H1 (cell line): Measurements from ENCODE around the gene GP2. TPM values are rescaled to one million over a fixed set of nuclear protein-coding genes. Genes with fewer than 3 reads are reported as not detected.

Experiments used
- E2F6 ChIP-seq: IDR thresholded peaks from 2 replicates; pipeline ENCODE4 v1.6.1; 2012; ENCODE audit warnings: inconsistent platforms
- POLR2AphosphoS5 ChIP-seq: IDR thresholded peaks from 2 replicates; pipeline ENCODE4 v1.6.1; 2011; ENCODE audit warnings: low read depth, low read length
- RXRA ChIP-seq: IDR thresholded peaks from 2 replicates; pipeline ENCODE4 v1.6.1; 2011; ENCODE audit warnings: low read depth, mild to moderate bottlenecking, low read length, moderate library complexity; ENCODE audit not compliant: insufficient read depth
- SP2 ChIP-seq: IDR thresholded peaks from 2 replicates; pipeline ENCODE4 v1.6.1; 2012; ENCODE audit warnings: mild to moderate bottlenecking, low read length, inconsistent platforms
- polyA plus RNA-seq, 7 experiments: library from polyadenylated mRNA; depleted of rRNA in 3 of 7; stranded (reverse) in 5 of 7; unstranded in 2 of 7; fragments of >200 nt in 5 of 7; fragments of 200-250 nt in 2 of 7; gene quantifications; 1 replicate in 5 of 7; 2 replicates in 1 of 7; 4 replicates in 1 of 7; pipeline versions ENCODE4 v1.2.1 to v1.2.3, GENCODE V29; 2011 to 2013; ENCODE audit warnings: missing spikeins in 2 of 7, mixed read lengths in 2 of 7
- total RNA-seq: library from RNA; stranded (reverse); fragmentation: NEBNext Ultra II Directional; extraction: Animal tissue kit (Norgen Biotek cat#: 25700); gene quantifications from 2 replicates; pipeline ENCODE4 v1.2.1, GENCODE V29; 2021

The GP2 gene
- total and polyA plus RNA-seq, 2 of the 8 experiments (the other 6 are each of a cell fraction or from before 2014, with no cell fraction given) = not detected

- TF ChIP-seq E2F6 (no peak), RXRA (no peak), POLR2AphosphoS5 (no peak), SP2 (no peak)
These were observed 4.6 kb downstream of the GP2 start (continued) for GRCh38 chr16:20322696-20323095.
